ENCODE results near the gene COL4A6.

DNA sequence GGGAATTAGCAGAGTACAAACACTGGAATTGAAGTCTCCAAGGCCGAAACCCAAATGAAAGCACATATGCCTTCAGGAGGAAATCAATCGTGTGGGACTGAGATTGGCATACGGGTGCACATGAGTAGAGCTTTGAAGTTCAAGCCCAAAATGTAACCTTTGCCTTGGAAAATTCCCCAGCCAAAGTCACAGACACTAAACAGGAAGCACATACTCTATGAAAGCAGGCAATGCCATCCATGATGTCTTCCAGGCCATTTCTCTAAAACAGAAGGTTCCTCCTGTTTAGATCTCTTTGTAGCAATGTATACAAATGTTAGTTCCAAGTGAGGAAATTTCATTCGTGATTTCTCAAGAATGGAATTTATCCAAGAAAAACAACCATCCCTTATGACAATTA lies 162.5 kb downstream of the COL4A6 start:
- TF ChIP-seq, protein P1, sequence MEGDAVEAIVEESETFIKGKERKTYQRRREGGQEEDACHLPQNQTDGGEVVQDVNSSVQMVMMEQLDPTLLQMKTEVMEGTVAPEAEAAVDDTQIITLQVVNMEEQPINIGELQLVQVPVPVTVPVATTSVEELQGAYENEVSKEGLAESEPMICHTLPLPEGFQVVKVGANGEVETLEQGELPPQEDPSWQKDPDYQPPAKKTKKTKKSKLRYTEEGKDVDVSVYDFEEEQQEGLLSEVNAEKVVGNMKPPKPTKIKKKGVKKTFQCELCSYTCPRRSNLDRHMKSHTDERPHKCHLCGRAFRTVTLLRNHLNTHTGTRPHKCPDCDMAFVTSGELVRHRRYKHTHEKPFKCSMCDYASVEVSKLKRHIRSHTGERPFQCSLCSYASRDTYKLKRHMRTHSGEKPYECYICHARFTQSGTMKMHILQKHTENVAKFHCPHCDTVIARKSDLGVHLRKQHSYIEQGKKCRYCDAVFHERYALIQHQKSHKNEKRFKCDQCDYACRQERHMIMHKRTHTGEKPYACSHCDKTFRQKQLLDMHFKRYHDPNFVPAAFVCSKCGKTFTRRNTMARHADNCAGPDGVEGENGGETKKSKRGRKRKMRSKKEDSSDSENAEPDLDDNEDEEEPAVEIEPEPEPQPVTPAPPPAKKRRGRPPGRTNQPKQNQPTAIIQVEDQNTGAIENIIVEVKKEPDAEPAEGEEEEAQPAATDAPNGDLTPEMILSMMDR (IDR thresholded peaks at IDR 0.05): no peak
- TF ChIP-seq POLR2A (IDR thresholded peaks at IDR 0.05): no peak

All from adrenal gland (tissue), 5 donors.